T-cell (primary cell): ENCODE measurements around the gene NEURL2. TPM values are rescaled to one million over a fixed set of nuclear protein-coding genes. Genes with fewer than 3 reads are reported as not detected.

Experiments used
- ATAC-seq, 4 experiments: fragments of 200-7000 bp in 3 of 4; fragments of 150-1000 bp in 1 of 4; cut with Tn5 transposase; replicated peaks in 1 of 4; 1 replicate in 3 of 4; 2 replicates in 1 of 4; pipeline ENCODE4 v1.10.0; 2021; ENCODE audit warnings: moderate library complexity in 3 of 4, mild to moderate bottlenecking in 2 of 4, moderate number of reproducible peaks in 1 of 4
- CTCF ChIA-PET, 2 donors: fragments of 300-600 bp; sonication (Branson Sonifier 250); formaldehyde crosslinking; loops; one replicate each; lab custom pipeline; 2022; ENCODE audit warnings: antibody characterized with exemption in 2 of 2; lab: Charles Lee
- POLR2A ChIA-PET, 2 donors: fragments of 300-600 bp; sonication (Branson Sonifier 250); formaldehyde crosslinking; loops; one replicate each; lab custom pipeline; 2022; ENCODE audit warnings: antibody characterized with exemption in 2 of 2; lab: Charles Lee
- DNase-seq, 35 experiments: peaks; one replicate each; pipeline versions ENCODE4 v3.0.0 to v3.0.0-alpha.2; 2013 to 2023
- H3K27ac ChIP-seq: one replicate; pipeline ENCODE4 v1.5.1; 2013; ENCODE audit warnings: low read length
- H3K27me3 ChIP-seq, 2 experiments: replicated peaks in 1 of 2; 1 replicate in 1 of 2; 2 replicates in 1 of 2; pipeline versions ENCODE4 v1.6.1 to v1.7.0; 2013; ENCODE audit warnings: low read length in 1 of 2, mixed read lengths in 1 of 2; ENCODE audit not compliant: control insufficient read depth in 2 of 2, insufficient read depth in 2 of 2; ENCODE audit errors: extremely low read depth in 1 of 2
- H3K36me3 ChIP-seq, 2 donors: 1 replicate in 1 of 2; 2 replicates in 1 of 2; pipeline versions ENCODE4 v1.6.1 to v1.7.0; 2013; ENCODE audit warnings: low read length in 1 of 2; ENCODE audit not compliant: control insufficient read depth in 2 of 2, insufficient read depth in 1 of 2; ENCODE audit errors: extremely low read depth in 1 of 2
- H3K4me1 ChIP-seq, 2 experiments: 1 replicate in 1 of 2; 2 replicates in 1 of 2; pipeline versions ENCODE4 v1.6.1 to v1.7.0; 2013; ENCODE audit warnings: low read length in 2 of 2, mixed read lengths in 1 of 2; ENCODE audit not compliant: insufficient read depth in 2 of 2, control insufficient read depth in 1 of 2; ENCODE audit errors: extremely low read depth in 1 of 2
- H3K4me3 ChIP-seq, 2 donors: 1 replicate in 1 of 2; 2 replicates in 1 of 2; pipeline versions ENCODE4 v1.5.1 to v1.7.0; 2013; ENCODE audit warnings: mild to moderate bottlenecking in 2 of 2, low read length in 1 of 2, moderate library complexity in 1 of 2; ENCODE audit not compliant: control insufficient read depth in 1 of 2; ENCODE audit errors: extremely low read depth in 1 of 2
- H3K9me3 ChIP-seq: 2 replicates; pipeline ENCODE4 v1.7.0; 2013
- H3K27ac Mint-ChIP-seq, 2 donors: one replicate each; pipeline ENCODE4 v1.8.0; 2020 to 2021; ENCODE audit warnings: mild to moderate bottlenecking in 2 of 2, mixed read lengths in 2 of 2
- H3K27me3 Mint-ChIP-seq, 2 donors: one replicate each; pipeline ENCODE4 v1.8.0; 2021 to 2022; ENCODE audit warnings: mixed read lengths in 2 of 2
- H3K36me3 Mint-ChIP-seq: one replicate; pipeline ENCODE4 v1.8.0; 2021; ENCODE audit warnings: mixed read lengths
- H3K4me1 Mint-ChIP-seq, 3 donors: one replicate each; pipeline ENCODE4 v1.8.0; 2020 to 2022; ENCODE audit warnings: mixed read lengths in 3 of 3, mild to moderate bottlenecking in 1 of 3
- H3K4me3 Mint-ChIP-seq, 3 donors: one replicate each; pipeline ENCODE4 v1.8.0; 2020 to 2022; ENCODE audit warnings: mild to moderate bottlenecking in 3 of 3, mixed read lengths in 3 of 3, moderate library complexity in 3 of 3
- H3K9me3 Mint-ChIP-seq, 3 donors: one replicate each; pipeline ENCODE4 v1.8.0; 2020 to 2022; ENCODE audit warnings: mixed read lengths in 3 of 3
- WGBS: methylation state at CpG from one replicate; pipeline ENCODE4 v1.1.5; 2013; ENCODE audit warnings: missing lambda C conversion rate; ENCODE audit not compliant: insufficient coverage; 5-methylcytosine and 5-hydroxymethylcytosine counted together
- total RNA-seq, 35 experiments: library from RNA in 6 of 35; stranded (reverse) in 6 of 35; fragments of 120-200 nt in 1 of 35; gene quantifications; one replicate each; pipeline versions ENCODE4 v1.2.1 to v1.2.4 and lab custom pipeline; 2013 to 2026

Gene NEURL2
- total RNA-seq, 5 donors from 2014 or later (not counting 1 experiment from before 2014, with no cell fraction given), result 3.1 to 6.9 (median 6.1) TPM

GRCh38 chr20:45920462-45921336 is 29.7 kb upstream of the NEURL2 start:
- H3K4me1 Mint-ChIP-seq, result peaks cover 0 to 5% (median 3%) of the 10 kb centered on the region in 3 donors
- H3K36me3 Mint-ChIP-seq, result no peaks in the 10 kb centered on the region
- peaks cover 0 to 3% of the 10 kb centered on the region in 2 experiments for H3K4me1 ChIP-seq
- no peak overlapping the region for H3K4me3 Mint-ChIP-seq
- 70% methylated on average over 5 of the region's 9 CpGs for WGBS
- H3K9me3 Mint-ChIP-seq, result no peaks in the 10 kb centered on the region
- DNase-seq (no peak), ATAC-seq (no peak)
- CTCF ChIA-PET, result no interaction called here
- no peak overlapping the region for H3K27ac ChIP-seq
- no peaks in the 10 kb centered on the region for H3K36me3 ChIP-seq
- H3K27me3 ChIP-seq, result peaks cover 0 to 49% of the 10 kb centered on the region in 2 experiments
- no peaks in the 10 kb centered on the region for H3K9me3 ChIP-seq
- H3K27me3 Mint-ChIP-seq, result peaks cover 24 to 41% of the 10 kb centered on the region in 2 donors
- POLR2A ChIA-PET, result no interaction called here
- H3K4me3 ChIP-seq, result no peak overlapping the region
- H3K27ac Mint-ChIP-seq, result no peak overlapping the region

GRCh38 chr20:45919542-45920399 is 28.8 kb upstream of the NEURL2 start:
- H3K4me3 Mint-ChIP-seq, result no peak overlapping the region
- H3K27me3 Mint-ChIP-seq, result peaks cover 24 to 41% of the 10 kb centered on the region in 2 donors
- Histone ChIP-seq H3K27ac (no peak overlapping the region), H3K36me3 (no peaks in the 10 kb centered on the region), H3K4me1 (peaks cover 0 to 3% of the 10 kb centered on the region in 2 experiments), H3K9me3 (no peaks in the 10 kb centered on the region), H3K4me3 (no peak overlapping the region), H3K27me3 (peaks cover 0 to 56% of the 10 kb centered on the region in 2 experiments)
- H3K36me3 Mint-ChIP-seq, result no peaks in the 10 kb centered on the region
- ATAC-seq, result no peak
- CTCF ChIA-PET, result interaction anchor here in 1 of 2 donors (1.0 kb wide), 1 partner anchor 165 kb away, joined by 3 read pairs; no protein-coding TSS in a partner anchor
- 17% methylated on average over 2 of the region's 11 CpGs for WGBS
- peaks cover 0 to 5% (median 3%) of the 10 kb centered on the region in 3 donors for H3K4me1 Mint-ChIP-seq
- no peak overlapping the region for H3K27ac Mint-ChIP-seq
- no peak for DNase-seq
- POLR2A ChIA-PET, result no interaction called here
- no peaks in the 10 kb centered on the region for H3K9me3 Mint-ChIP-seq

- H3K4me3 Mint-ChIP-seq, result no peak overlapping the region
- no peaks in the 10 kb centered on the region for H3K36me3 Mint-ChIP-seq
- ChIA-PET POLR2A (no interaction called here), CTCF (interaction anchor here in 1 of 2 donors (1.0 kb wide), 1 partner anchor 166 kb away, joined by 3 read pairs; no protein-coding TSS in a partner anchor)
- ATAC-seq, result no peak
- no peaks in the 10 kb centered on the region for H3K4me1 Mint-ChIP-seq
- H3K27me3 Mint-ChIP-seq, result peaks cover 31 to 46% of the 10 kb centered on the region in 2 donors
- Histone ChIP-seq H3K9me3 (no peaks in the 10 kb centered on the region), H3K4me3 (no peak overlapping the region), H3K27me3 (peaks cover 0 to 59% of the 10 kb centered on the region in 2 experiments), H3K4me1 (no peaks in the 10 kb centered on the region), H3K36me3 (no peaks in the 10 kb centered on the region), H3K27ac (no peak overlapping the region)
- no peaks in the 10 kb centered on the region for H3K9me3 Mint-ChIP-seq
- WGBS, result 100% methylated on average over 4 of the region's 12 CpGs
- DNase-seq, result no peak
- H3K27ac Mint-ChIP-seq, result no peak overlapping the region
Measured at GRCh38 chr20:45918779-45919537, 27.9 kb upstream of the NEURL2 start.

GRCh38 chr20:45918182-45918737 is 27.3 kb upstream of the NEURL2 start:
- Histone ChIP-seq H3K9me3 (no peaks in the 10 kb centered on the region), H3K4me1 (no peaks in the 10 kb centered on the region), H3K27ac (no peak overlapping the region), H3K27me3 (peaks cover 0 to 63% of the 10 kb centered on the region in 2 experiments), H3K36me3 (no peaks in the 10 kb centered on the region), H3K4me3 (no peak overlapping the region)
- ChIA-PET CTCF (no interaction called here), POLR2A (interaction anchor here in 1 of 2 donors (0.5 kb wide), 1 partner anchor 13 kb away, joined by 10 read pairs; no protein-coding TSS in a partner anchor)
- no peak for ATAC-seq
- no peaks in the 10 kb centered on the region for H3K36me3 Mint-ChIP-seq
- no peaks in the 10 kb centered on the region for H3K9me3 Mint-ChIP-seq
- H3K4me3 Mint-ChIP-seq, result no peak overlapping the region
- 92% methylated on average over 2 of the region's 5 CpGs for WGBS
- peaks cover 31 to 46% of the 10 kb centered on the region in 2 donors for H3K27me3 Mint-ChIP-seq
- no peak overlapping the region for H3K27ac Mint-ChIP-seq
- no peaks in the 10 kb centered on the region for H3K4me1 Mint-ChIP-seq
- DNase-seq, result no peak

- ChIA-PET CTCF (no interaction called here), POLR2A (no interaction called here)
- no peak overlapping the region for H3K27ac Mint-ChIP-seq
- 67% methylated on average over 1 of the region's 5 CpGs for WGBS
- ATAC-seq, result no peak
- no peaks in the 10 kb centered on the region for H3K4me1 ChIP-seq
- no peaks in the 10 kb centered on the region for H3K9me3 Mint-ChIP-seq
- no peak overlapping the region for H3K4me3 ChIP-seq
- no peak overlapping the region for H3K27ac ChIP-seq
- peaks cover 0 to 1% (median 0%) of the 10 kb centered on the region in 3 donors for H3K4me1 Mint-ChIP-seq
- H3K36me3 ChIP-seq, result no peaks in the 10 kb centered on the region
- H3K27me3 ChIP-seq, result peaks cover 0 to 66% of the 10 kb centered on the region in 2 experiments
- DNase-seq, result no peak
- peaks cover 31 to 48% of the 10 kb centered on the region in 2 donors for H3K27me3 Mint-ChIP-seq
- no peaks in the 10 kb centered on the region for H3K36me3 Mint-ChIP-seq
- no peak overlapping the region for H3K4me3 Mint-ChIP-seq
- H3K9me3 ChIP-seq, result no peaks in the 10 kb centered on the region
Measured at GRCh38 chr20:45917790-45918141, 26.8 kb upstream of the NEURL2 start.
